ENCODE results near the gene AOC3.
"Not testable (repeated sequence)": the region's sequence is repeated elsewhere in the genome, so short reads cannot be mapped to it uniquely, and the experiment has no call there.

DNA sequence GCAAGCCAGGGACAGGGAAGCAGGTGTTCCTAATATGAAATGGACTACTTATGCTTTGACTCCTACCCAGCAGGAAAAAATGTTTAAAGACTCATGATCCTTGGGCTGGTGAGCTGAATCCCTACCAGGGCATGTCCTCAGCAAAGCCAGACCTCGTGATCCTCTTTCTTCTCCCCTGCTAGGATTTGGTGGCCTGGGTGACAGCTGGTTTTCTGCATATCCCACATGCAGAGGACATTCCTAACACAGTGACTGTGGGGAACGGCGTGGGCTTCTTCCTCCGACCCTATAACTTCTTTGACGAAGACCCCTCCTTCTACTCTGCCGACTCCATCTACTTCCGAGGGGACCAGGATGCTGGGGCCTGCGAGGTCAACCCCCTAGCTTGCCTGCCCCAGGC lies 5.1 kb downstream of the AOC3 start:
- TF ChIP-seq ELF1 (CRISPR knock-in tag; IDR thresholded peaks at IDR 0.05); ZNF768 (CRISPR knock-in tag; IDR thresholded peaks at IDR 0.05); SUZ12 (IDR thresholded peaks at IDR 0.05; ENCODE audit: low read depth, low read length); YY1 (IDR thresholded peaks at IDR 0.05; ENCODE audit: insufficient read depth, insufficient replicate concordance, low read depth, low read length): not testable (repeated sequence)

Data from HepG2 (cell line).